Activated naive CD8-positive, alpha-beta T cell treated with anti-CD3 and anti-CD28 coated beads, Interleukin-2, amount 10 ng/mL, durations not matched to agents 7 days and 5 days (primary cell): ENCODE results near the gene RRAGA. TPM values are rescaled to one million over a fixed set of nuclear protein-coding genes. Genes with fewer than 3 reads are reported as not detected.
"Not testable (repeated sequence)": the region's sequence is repeated elsewhere in the genome, so short reads cannot be mapped to it uniquely, and the experiment has no call there.

Experiments
- ATAC-seq: fragments of 150-1000 bp; cut with Tn5 transposase; one replicate; pipeline ENCODE4 v1.10.0; 2021; ENCODE audit warnings: low read depth, moderate library complexity
- POLR2A ChIA-PET: fragments of 350-600 bp; sonication (Branson Sonifier 250); formaldehyde crosslinking; loops from one replicate; lab custom pipeline; 2021; ENCODE audit warnings: antibody characterized with exemption; lab: Charles Lee
- DNase-seq: peaks from one replicate; pipeline ENCODE4 v3.0.0; 2021
- H3K27ac Mint-ChIP-seq: one replicate; pipeline ENCODE4 v1.8.0; 2022; ENCODE audit warnings: mild to moderate bottlenecking, mixed read lengths
- H3K27me3 Mint-ChIP-seq: one replicate; pipeline ENCODE4 v1.8.0; 2022; ENCODE audit warnings: mild to moderate bottlenecking, moderate library complexity, mixed read lengths
- H3K36me3 Mint-ChIP-seq: one replicate; pipeline ENCODE4 v1.8.0; 2021; ENCODE audit warnings: mild to moderate bottlenecking, mixed read lengths
- H3K4me1 Mint-ChIP-seq: one replicate; pipeline ENCODE4 v1.8.0; 2021; ENCODE audit warnings: mixed read lengths
- H3K4me3 Mint-ChIP-seq: one replicate; pipeline ENCODE4 v1.8.0; 2022; ENCODE audit warnings: mild to moderate bottlenecking, moderate library complexity, mixed read lengths
- H3K9me3 Mint-ChIP-seq: one replicate; pipeline ENCODE4 v1.8.0; 2021; ENCODE audit warnings: mixed read lengths
- total RNA-seq, 2 experiments: library from RNA; stranded (reverse); gene quantifications; one replicate each; pipeline ENCODE4 v1.2.3, GENCODE V29; 2021

The RRAGA gene, protein sequence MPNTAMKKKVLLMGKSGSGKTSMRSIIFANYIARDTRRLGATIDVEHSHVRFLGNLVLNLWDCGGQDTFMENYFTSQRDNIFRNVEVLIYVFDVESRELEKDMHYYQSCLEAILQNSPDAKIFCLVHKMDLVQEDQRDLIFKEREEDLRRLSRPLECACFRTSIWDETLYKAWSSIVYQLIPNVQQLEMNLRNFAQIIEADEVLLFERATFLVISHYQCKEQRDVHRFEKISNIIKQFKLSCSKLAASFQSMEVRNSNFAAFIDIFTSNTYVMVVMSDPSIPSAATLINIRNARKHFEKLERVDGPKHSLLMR
- total RNA-seq: 10 to 100 TPM; 49.4 to 51.8 TPM

DNA sequence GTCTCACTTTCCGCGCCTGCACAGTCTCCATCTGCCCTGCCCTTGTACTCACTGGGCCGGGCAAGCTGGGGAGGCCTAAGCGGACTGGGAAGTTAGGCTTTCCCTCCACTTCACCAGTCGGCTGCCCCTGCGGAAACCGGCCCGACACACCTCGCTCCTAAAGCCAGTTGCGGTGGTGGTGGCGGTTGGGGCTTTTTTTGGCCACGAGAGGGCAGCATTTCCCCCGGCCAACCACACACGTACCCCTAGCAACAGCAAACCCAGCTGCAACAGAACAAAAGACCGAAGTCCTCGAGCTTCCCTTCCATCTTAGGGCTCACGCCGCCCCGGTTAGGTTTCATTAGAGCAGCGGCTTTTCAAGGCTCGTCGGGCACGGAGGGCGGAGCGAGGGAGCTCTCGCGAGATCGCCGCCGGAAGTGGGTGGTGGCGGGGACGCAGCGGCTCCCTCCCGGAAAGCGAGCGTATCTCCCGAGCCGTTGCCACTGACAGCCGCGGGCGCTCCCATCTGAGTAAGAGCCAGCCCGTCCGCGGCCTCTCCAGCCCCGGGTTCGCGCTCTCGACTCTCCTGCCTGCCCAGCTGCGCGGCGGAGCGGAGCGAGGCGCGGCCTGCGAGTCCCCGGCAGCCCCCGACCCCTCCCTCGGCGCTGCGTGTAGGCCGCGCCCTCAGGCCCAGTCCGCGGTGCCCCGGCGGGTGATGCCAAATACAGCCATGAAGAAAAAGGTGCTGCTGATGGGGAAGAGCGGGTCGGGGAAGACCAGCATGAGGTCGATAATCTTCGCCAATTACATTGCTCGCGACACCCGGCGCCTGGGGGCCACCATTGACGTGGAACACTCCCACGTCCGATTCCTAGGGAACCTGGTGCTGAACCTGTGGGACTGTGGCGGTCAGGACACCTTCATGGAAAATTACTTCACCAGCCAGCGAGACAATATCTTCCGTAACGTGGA is at the start of gene RRAGA:
Gene RRAGA, plus strand, starts transcription at position 462 of the 951 bp plus-strand sequence. Its CDS starts 233 bp downstream, at position 695.
- POLR2A ChIA-PET: interaction anchor here (0.7 to 1.8 kb wide), 14 partner anchors 13 to 415 kb away, joined by 3 to 12 read pairs (median 4); partner anchors contain the start of genes DENND4C and RPS6
- Mint-ChIP-seq H3K4me1 (peaks cover 20% of the 10 kb centered on the region), H3K27ac (peak within 1 kb of the TSS; percentile 99), H3K27me3 (no peaks in the 10 kb centered on the region), H3K4me3 (peak within 1 kb of the TSS; percentile 82), H3K36me3 (peaks cover 8% of the 10 kb centered on the region), H3K9me3 (no peaks in the 10 kb centered on the region)
- ATAC-seq: peak; percentile 88
- DNase-seq: peak; percentile 97

DNA sequence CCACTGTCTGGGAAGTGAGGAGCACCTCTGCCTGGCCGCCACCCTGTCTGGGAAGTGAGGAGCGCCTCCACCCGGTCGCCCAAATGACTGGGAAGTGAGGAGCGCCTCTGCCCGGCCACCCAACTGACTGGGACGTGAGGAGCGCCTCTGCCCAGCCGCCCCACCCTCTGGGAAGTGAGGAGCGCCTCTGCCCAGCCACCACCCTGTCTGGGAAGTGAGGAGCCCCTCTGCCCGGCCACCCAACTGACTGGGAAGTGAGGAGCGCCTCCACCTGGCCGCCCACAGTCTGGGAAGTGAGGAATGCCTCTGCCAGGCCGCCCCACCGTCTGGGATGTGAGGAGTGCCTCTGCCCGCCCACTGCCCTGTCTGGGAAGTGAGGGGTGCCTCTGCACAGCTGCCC is 49.1 kb upstream of the RRAGA start:
- peaks cover 7% of the 10 kb centered on the region for H3K9me3 Mint-ChIP-seq
- DNase-seq (no peak), ATAC-seq (no peak)
- H3K27ac Mint-ChIP-seq: no peak overlapping the region
- POLR2A ChIA-PET: no interaction called here
- no peaks in the 10 kb centered on the region for H3K4me1 Mint-ChIP-seq
- H3K4me3 Mint-ChIP-seq: no peak overlapping the region
- no peaks in the 10 kb centered on the region for H3K27me3 Mint-ChIP-seq
- peaks cover 2% of the 10 kb centered on the region for H3K36me3 Mint-ChIP-seq

DNA sequence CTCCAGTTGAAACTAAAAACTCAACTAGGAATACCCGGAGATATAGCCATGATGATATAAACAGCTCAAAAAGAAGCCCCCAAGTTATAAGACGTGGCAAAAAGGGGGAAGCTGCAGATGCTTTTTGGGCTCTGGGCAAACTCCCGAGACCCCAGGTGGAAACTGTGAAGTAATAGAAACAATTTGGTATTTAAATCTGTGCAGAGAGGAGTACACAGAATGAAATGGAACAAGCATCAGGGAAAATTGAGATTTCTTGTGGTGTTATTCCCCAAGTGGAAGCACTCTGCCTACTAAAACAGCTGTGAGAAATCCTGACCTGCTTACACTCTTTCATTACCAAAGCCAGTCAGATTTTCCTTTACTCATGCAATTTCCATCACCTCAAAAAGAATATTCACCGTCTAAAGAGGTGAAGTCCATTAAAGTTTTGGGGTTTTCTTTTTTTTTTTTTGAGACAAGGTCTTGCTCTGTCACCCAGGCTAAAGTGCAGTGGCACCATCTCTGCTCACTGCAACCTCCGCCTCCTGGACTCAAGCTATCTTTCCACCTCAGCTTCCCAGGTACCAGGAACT is 39.7 kb upstream of the RRAGA start:
- H3K9me3 Mint-ChIP-seq: no peaks in the 10 kb centered on the region
- no peaks in the 10 kb centered on the region for H3K4me1 Mint-ChIP-seq
- no peak for ATAC-seq
- H3K36me3 Mint-ChIP-seq: no peaks in the 10 kb centered on the region
- no peak overlapping the region for H3K27ac Mint-ChIP-seq
- no peak for DNase-seq
- no peak overlapping the region for H3K4me3 Mint-ChIP-seq
- POLR2A ChIA-PET: no interaction called here
- no peaks in the 10 kb centered on the region for H3K27me3 Mint-ChIP-seq

DNA sequence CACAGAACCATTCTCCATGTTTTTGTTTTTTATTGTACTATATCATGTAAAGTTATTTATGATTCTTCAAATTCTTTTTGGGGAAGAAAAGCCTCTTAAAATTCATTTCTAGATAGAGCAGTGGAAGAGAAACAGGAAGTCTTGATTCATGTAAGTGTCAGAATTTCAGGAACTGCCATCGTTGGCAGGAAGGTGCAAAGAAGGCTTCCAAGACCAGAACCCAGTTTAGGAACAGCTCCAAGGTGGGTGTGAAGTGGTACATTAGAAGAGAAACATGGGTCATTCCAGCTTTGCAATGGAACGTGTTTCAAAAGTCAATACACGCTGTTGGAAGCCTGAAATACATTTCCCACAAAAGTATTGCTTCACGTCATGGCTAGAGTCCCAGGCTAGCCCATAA is 31.0 kb upstream of the RRAGA start:
- Mint-ChIP-seq H3K27me3 (no peaks in the 10 kb centered on the region), H3K4me3 (no peak overlapping the region), H3K27ac (no peak overlapping the region), H3K4me1 (peaks cover 3% of the 10 kb centered on the region), H3K36me3 (no peaks in the 10 kb centered on the region), H3K9me3 (no peaks in the 10 kb centered on the region)
- DNase-seq (no peak), ATAC-seq (no peak)
- POLR2A ChIA-PET: no interaction called here

DNA sequence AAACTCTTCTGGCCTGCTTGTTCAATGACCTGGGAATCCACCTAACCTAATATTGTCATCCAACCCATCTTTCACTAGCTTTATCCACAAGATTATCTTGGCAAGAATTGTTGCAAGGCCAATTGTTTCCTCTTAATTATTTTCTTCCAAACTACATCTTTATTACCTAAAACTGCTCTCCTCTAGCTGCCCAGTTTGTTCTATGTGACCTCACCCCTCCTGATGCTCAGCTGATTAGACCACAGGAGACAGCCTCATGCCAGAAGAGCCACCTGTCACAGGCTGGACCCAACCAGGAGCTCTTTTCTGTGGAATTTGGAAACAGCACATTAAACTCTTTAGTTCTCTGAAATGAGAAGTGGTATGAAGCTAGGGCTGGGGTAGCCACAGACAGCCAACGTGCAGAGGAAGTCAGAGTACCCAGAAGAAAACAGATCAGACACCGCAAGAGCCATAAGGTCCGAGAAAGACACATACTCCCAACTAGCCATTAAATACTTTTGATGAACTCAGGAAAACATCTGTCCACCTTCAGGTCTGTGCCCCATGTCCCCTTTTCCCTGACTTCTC is 28.3 kb upstream of the RRAGA start:
- Mint-ChIP-seq H3K4me3 (no peak overlapping the region), H3K27me3 (no peaks in the 10 kb centered on the region), H3K4me1 (peaks cover 3% of the 10 kb centered on the region), H3K36me3 (no peaks in the 10 kb centered on the region), H3K9me3 (no peaks in the 10 kb centered on the region), H3K27ac (no peak overlapping the region)
- POLR2A ChIA-PET: no interaction called here
- DNase-seq (no peak), ATAC-seq (no peak)

DNA sequence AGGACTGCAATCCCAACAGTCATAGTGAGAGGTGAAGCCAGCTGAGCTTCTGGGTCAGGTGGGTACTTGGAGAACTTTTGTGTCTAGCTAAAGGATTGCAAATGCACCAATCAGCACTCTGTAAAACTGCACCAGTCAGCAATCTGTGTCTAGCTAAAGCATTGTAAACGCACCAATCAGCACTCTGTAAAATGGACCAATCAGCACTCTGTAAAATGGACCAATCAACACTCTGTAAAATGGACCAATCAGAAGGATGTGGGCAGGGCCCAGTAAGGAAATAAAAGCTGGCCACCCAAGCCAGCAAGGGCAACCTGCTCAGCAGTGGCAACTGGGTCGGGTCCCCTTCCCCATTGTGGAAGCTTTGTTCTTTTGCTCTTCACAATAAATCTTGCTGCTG is 27.6 kb upstream of the RRAGA start:
- DNase-seq, H3K36me3 Mint-ChIP-seq, H3K9me3 Mint-ChIP-seq, POLR2A ChIA-PET, H3K27ac Mint-ChIP-seq, H3K4me3 Mint-ChIP-seq, H3K27me3 Mint-ChIP-seq, ATAC-seq, H3K4me1 Mint-ChIP-seq: not testable (repeated sequence)

DNA sequence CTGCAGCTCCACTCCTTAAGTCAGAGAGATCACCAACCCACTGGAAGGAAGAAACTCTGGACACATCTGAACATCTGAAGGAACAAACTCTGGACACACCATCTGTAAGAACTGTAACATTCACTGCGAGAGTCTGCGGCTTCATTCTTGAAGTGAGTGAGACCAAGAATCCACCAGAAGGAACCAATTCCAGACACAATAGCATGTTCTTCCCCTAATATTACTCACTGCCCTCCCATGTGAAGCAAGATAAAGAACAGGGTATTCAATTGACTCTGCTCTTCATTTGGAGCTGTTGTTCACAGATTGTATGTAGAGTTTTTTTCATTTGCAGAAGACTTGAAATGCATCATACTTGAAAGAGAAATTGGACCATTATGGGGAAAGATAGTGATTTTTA is 27.0 kb upstream of the RRAGA start:
- no peak for ATAC-seq
- Mint-ChIP-seq H3K4me3 (no peak overlapping the region), H3K36me3 (no peaks in the 10 kb centered on the region), H3K27me3 (no peaks in the 10 kb centered on the region), H3K27ac (no peak overlapping the region), H3K9me3 (no peaks in the 10 kb centered on the region), H3K4me1 (peaks cover 8% of the 10 kb centered on the region)
- POLR2A ChIA-PET: no interaction called here
- DNase-seq: no peak

DNA sequence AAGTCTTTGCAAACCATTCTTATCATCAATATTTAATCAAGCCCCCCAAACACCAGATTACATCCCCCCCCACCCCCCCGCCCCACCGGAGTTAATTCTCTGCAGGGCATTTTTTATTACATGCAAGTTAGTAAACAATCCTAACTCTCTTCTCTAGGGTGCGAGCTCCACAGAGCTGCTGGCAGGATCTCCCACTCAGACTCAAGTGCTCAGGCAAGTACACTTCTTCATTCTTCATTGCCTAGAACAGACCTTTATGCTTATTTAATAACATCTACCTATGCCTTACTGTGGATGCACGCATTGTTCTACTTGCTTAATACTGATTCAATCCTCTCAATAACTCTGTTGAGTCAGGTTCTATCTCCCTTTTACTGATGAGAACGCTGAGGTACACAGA is 26.1 kb upstream of the RRAGA start:
- no peak overlapping the region for H3K4me3 Mint-ChIP-seq
- POLR2A ChIA-PET: no interaction called here
- H3K4me1 Mint-ChIP-seq: peaks cover 8% of the 10 kb centered on the region
- H3K36me3 Mint-ChIP-seq: no peaks in the 10 kb centered on the region
- ATAC-seq (no peak), DNase-seq (no peak)
- H3K9me3 Mint-ChIP-seq: no peaks in the 10 kb centered on the region
- H3K27ac Mint-ChIP-seq: no peak overlapping the region
- H3K27me3 Mint-ChIP-seq: no peaks in the 10 kb centered on the region

DNA sequence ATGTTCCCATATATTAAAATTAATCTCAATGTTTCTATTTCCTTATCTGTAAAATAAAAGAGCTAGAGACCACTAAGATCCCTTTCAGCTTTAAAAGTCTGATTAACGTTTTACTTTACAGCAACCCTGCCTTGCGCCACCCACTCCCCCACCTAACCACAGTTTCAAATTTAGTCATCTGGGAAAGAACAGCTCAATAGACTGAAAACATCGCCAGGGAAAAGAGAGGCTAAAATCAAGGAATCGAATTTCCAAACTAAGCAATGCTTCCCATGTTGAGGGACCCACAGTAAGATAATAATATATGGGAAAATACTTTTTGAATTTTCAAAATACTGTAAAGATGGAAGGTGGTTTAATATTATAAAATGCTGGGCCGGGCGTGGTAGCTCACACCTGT is 22.9 kb upstream of the RRAGA start:
- no peaks in the 10 kb centered on the region for H3K36me3 Mint-ChIP-seq
- H3K9me3 Mint-ChIP-seq: no peaks in the 10 kb centered on the region
- H3K4me3 Mint-ChIP-seq: no peak overlapping the region
- ATAC-seq: no peak
- no peaks in the 10 kb centered on the region for H3K27me3 Mint-ChIP-seq
- no peak overlapping the region for H3K27ac Mint-ChIP-seq
- POLR2A ChIA-PET: no interaction called here
- DNase-seq: no peak
- H3K4me1 Mint-ChIP-seq: peaks cover 8% of the 10 kb centered on the region

DNA sequence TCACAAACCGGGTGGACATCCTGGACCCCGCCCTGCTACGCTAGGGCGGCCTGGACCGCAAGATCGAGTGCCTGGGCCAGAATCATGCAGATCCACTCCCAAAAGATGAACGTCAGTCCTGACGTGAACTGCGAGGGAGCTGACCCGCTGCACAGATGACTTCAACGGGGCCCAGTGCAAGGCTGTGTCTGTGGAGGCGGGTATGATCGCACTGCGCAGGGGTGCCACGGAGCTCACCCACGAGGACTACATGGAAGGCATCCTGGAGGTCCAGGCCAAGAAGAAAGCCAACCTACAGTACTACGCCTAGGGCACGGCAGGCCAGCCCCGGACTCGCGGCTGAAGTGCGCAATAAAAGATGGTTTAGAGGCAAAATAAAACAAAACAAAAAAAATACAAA is 21.4 kb upstream of the RRAGA start:
- Mint-ChIP-seq H3K27ac (no peak overlapping the region), H3K36me3 (no peaks in the 10 kb centered on the region), H3K4me3 (no peak overlapping the region), H3K27me3 (no peaks in the 10 kb centered on the region), H3K9me3 (no peaks in the 10 kb centered on the region), H3K4me1 (peaks cover 8% of the 10 kb centered on the region)
- POLR2A ChIA-PET: no interaction called here
- ATAC-seq (no peak), DNase-seq (no peak)

DNA sequence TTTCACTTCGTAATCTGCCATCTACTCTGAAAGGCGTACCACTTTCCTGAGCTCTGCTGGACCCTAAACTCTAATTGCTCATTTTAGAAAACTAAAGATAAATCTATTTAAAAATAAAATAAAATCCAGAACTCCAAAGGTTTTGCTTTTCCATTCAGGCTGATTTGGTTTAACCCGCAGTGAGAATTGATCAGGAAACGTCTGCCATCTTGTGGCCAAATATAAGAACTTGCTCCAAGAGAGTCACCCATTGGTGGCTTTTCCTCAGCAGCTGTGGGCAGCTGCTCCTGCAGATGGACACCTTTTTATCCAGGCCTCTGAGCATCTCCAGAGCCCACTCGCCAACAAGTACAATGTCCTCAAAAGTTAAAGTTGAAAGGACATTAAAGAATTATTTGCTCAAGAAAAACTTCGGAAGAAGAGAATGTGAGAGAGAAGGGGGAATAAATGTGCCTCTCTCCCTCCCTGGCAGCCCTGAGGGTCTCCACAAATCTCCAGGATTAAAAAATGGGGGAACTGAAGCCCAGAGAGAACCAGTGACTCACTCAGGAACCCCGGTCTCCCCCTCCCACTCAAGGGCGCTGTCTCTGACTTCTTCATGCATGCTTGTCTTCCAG is 20.3 kb upstream of the RRAGA start:
- H3K27me3 Mint-ChIP-seq: no peaks in the 10 kb centered on the region
- no peaks in the 10 kb centered on the region for H3K9me3 Mint-ChIP-seq
- POLR2A ChIA-PET: no interaction called here
- peaks cover 8% of the 10 kb centered on the region for H3K4me1 Mint-ChIP-seq
- H3K36me3 Mint-ChIP-seq: no peaks in the 10 kb centered on the region
- no peak overlapping the region for H3K27ac Mint-ChIP-seq
- DNase-seq (no peak), ATAC-seq (no peak)
- H3K4me3 Mint-ChIP-seq: no peak overlapping the region

DNA sequence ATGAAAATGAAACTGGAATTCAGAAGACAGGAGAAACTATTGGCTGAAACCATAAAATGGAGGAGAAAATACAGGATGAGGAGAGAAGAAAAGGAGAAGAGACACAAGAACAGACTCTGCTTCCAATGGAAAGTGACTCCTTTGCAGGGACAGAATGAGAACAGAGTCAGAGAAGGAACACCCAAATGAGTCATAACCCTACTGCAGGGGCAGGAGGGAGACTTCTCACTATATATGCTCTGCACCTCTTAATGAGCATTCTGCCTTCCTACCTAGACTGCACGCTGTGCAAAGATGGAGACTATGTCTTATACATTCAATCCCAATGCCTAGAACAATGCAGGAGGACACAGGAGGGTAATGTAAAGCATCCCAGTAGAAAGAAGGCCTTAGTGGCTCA is 18.3 kb upstream of the RRAGA start:
- no peak overlapping the region for H3K27ac Mint-ChIP-seq
- H3K9me3 Mint-ChIP-seq: no peaks in the 10 kb centered on the region
- H3K27me3 Mint-ChIP-seq: no peaks in the 10 kb centered on the region
- ATAC-seq (no peak), DNase-seq (no peak)
- peaks cover 8% of the 10 kb centered on the region for H3K4me1 Mint-ChIP-seq
- H3K4me3 Mint-ChIP-seq: no peak overlapping the region
- POLR2A ChIA-PET: no interaction called here
- H3K36me3 Mint-ChIP-seq: no peaks in the 10 kb centered on the region

DNA sequence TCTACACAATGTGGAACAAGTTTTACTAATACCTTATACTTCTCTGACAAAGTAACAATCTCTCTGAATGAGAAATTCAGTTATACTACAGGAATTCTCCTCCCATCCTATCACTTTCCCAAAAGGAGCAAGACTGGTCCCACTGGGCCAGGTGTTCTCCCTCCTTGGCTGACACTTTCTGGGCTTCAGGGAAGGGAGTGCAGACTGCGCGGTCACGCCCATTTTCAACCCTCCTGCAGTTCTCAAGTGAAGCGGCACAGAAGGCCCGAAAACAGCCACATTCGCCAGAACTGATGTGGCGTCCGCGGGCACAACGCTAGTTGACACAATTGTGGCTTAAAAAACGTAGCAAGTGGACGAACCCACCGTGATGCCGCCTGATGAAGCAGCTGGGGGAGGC is 16.8 kb upstream of the RRAGA start:
- Mint-ChIP-seq H3K4me3 (no peak overlapping the region), H3K9me3 (no peaks in the 10 kb centered on the region)
- POLR2A ChIA-PET: no interaction called here

More for the DNA sequence above, 16.8 kb upstream of the RRAGA start:
- H3K4me1 Mint-ChIP-seq: peaks cover 4% of the 10 kb centered on the region
- ATAC-seq: no peak
- H3K36me3 Mint-ChIP-seq: no peaks in the 10 kb centered on the region
- H3K27ac Mint-ChIP-seq: no peak overlapping the region
- no peaks in the 10 kb centered on the region for H3K27me3 Mint-ChIP-seq
- DNase-seq: no peak
